Chondrocyte (in vitro differentiated cells): ENCODE results near the gene CDK3. TPM values are rescaled to one million over a fixed set of nuclear protein-coding genes. Genes with fewer than 3 reads are reported as not detected.

Experiments used
- DNase-seq: peaks from one replicate; pipeline ENCODE4 v3.0.0; 2021; ENCODE audit warnings: mixed read lengths, low spot score
- H3K27ac Mint-ChIP-seq: one replicate; pipeline ENCODE4 v1.8.0; 2021; ENCODE audit warnings: mild to moderate bottlenecking, moderate library complexity, mixed read lengths; ENCODE audit not compliant: unreplicated experiment
- H3K27me3 Mint-ChIP-seq: 2 replicates; pipeline ENCODE4 v1.8.0; 2021; ENCODE audit warnings: low read depth, mixed read lengths
- H3K36me3 Mint-ChIP-seq: 2 replicates; pipeline ENCODE4 v1.8.0; 2021; ENCODE audit warnings: low read depth, mixed read lengths
- H3K4me1 Mint-ChIP-seq: 2 replicates; pipeline ENCODE4 v1.8.0; 2021; ENCODE audit warnings: low read depth, mild to moderate bottlenecking, mixed read lengths
- H3K4me3 Mint-ChIP-seq: one replicate; pipeline ENCODE4 v1.8.0; 2021; ENCODE audit warnings: mild to moderate bottlenecking, moderate library complexity, mixed read lengths; ENCODE audit not compliant: unreplicated experiment
- H3K9me3 Mint-ChIP-seq: 2 replicates; pipeline ENCODE4 v1.8.0; 2021; ENCODE audit warnings: low read depth, mixed read lengths
- CTCF ChIP-seq: fragments of 200-600 bp; sonication (generic); IDR thresholded peaks from 2 replicates; pipeline ENCODE4 v1.5.0; 2021; ENCODE audit warnings: antibody characterized with exemption, mild to moderate bottlenecking, moderate library complexity
- total RNA-seq: library from RNA; stranded (reverse); gene quantifications from 3 replicates; pipeline ENCODE4 v1.2.1, GENCODE V29; 2021

CDK3 gene
- total RNA-seq, 1 donor from 2014 or later: 6.3 TPM

GRCh38 chr17:76048025-76048605 lies 47.5 kb downstream of the CDK3 start:
- TF ChIP-seq CTCF: no peak
- H3K27me3 Mint-ChIP-seq: no peaks in the 10 kb centered on the region
- H3K9me3 Mint-ChIP-seq: no peaks in the 10 kb centered on the region
- DNase-seq: no peak
- H3K4me3 Mint-ChIP-seq: no peak overlapping the region
- peaks cover 56% of the 10 kb centered on the region for H3K36me3 Mint-ChIP-seq
- peak overlapping the region; percentile 53 for H3K27ac Mint-ChIP-seq
- H3K4me1 Mint-ChIP-seq: peaks cover 18% of the 10 kb centered on the region

- no peak overlapping the region for H3K4me3 Mint-ChIP-seq
- TF ChIP-seq CTCF: no peak
- peaks cover 52% of the 10 kb centered on the region for H3K36me3 Mint-ChIP-seq
- peaks cover 24% of the 10 kb centered on the region for H3K4me1 Mint-ChIP-seq
- no peak for DNase-seq
- H3K27ac Mint-ChIP-seq: peak overlapping the region; percentile 52
- H3K27me3 Mint-ChIP-seq: no peaks in the 10 kb centered on the region
- no peaks in the 10 kb centered on the region for H3K9me3 Mint-ChIP-seq
These were observed 48.1 kb downstream of the CDK3 start for GRCh38 chr17:76048711-76049110.

- no peak for TF ChIP-seq CTCF
- no peaks in the 10 kb centered on the region for H3K27me3 Mint-ChIP-seq
- no peaks in the 10 kb centered on the region for H3K9me3 Mint-ChIP-seq
- no peak overlapping the region for H3K4me3 Mint-ChIP-seq
- peaks cover 52% of the 10 kb centered on the region for H3K36me3 Mint-ChIP-seq
- peaks cover 30% of the 10 kb centered on the region for H3K4me1 Mint-ChIP-seq
- H3K27ac Mint-ChIP-seq: peak overlapping the region; percentile 52
- no peak for DNase-seq
These were observed 48.6 kb downstream of the CDK3 start for GRCh38 chr17:76049239-76049638.

GRCh38 chr17:76049836-76050537 lies 49.3 kb downstream of the CDK3 start:
- no peak for TF ChIP-seq CTCF
- H3K9me3 Mint-ChIP-seq: no peaks in the 10 kb centered on the region
- peaks cover 47% of the 10 kb centered on the region for H3K36me3 Mint-ChIP-seq
- H3K4me1 Mint-ChIP-seq: peaks cover 32% of the 10 kb centered on the region
- no peak for DNase-seq
- H3K27me3 Mint-ChIP-seq: no peaks in the 10 kb centered on the region
- H3K27ac Mint-ChIP-seq: peak overlapping the region; percentile 33
- no peak overlapping the region for H3K4me3 Mint-ChIP-seq

- H3K27ac Mint-ChIP-seq: peak overlapping the region; percentile 54
- no peaks in the 10 kb centered on the region for H3K9me3 Mint-ChIP-seq
- DNase-seq: no peak
- no peak for TF ChIP-seq CTCF
- no peak overlapping the region for H3K4me3 Mint-ChIP-seq
- H3K27me3 Mint-ChIP-seq: no peaks in the 10 kb centered on the region
- peaks cover 38% of the 10 kb centered on the region for H3K36me3 Mint-ChIP-seq
- peaks cover 32% of the 10 kb centered on the region for H3K4me1 Mint-ChIP-seq
These were observed 50.1 kb downstream of the CDK3 start for GRCh38 chr17:76050538-76051467.
